ENCODE measurements around the gene GRK5. TPM values are rescaled to one million over a fixed set of nuclear protein-coding genes. Genes with fewer than 3 reads are reported as not detected.

The GRK5 gene
- total and polyA plus RNA-seq, 8 donors, result 34.6 to 60.8 (median 54.5) TPM

DNA sequence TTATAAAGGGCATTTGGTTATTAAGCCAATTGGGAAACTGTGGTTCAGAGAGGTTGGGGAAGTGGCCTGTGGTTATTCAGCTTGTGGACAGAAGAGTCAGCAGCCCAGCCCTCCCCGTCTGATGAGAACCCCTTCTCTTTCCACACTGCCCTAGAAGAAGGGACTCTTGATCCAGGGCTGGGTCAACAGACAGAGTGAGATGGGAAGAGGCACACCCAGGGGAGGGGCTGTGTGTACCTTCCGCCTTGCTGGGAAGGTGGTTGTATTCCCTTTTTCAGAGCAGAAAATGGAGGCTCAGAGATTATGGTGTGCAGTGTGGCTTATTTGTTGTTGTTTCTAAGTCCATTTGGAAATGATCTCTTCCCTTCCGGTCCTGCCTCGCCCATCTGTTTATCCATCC, 103.4 kb downstream of the GRK5 start:
- intact Hi-C loops (cut with DNase I), result no loop called here
- H3K36me3 ChIP-seq, result no peaks in the 10 kb centered on the region
- H3K4me3 ChIP-seq, result no peak overlapping the region
- no peak for ATAC-seq
- H3K27me3 ChIP-seq, result no peaks in the 10 kb centered on the region
- no peak for DNase-seq
- H3K9me3 ChIP-seq, result no peaks in the 10 kb centered on the region
- H3K27ac ChIP-seq, result no peak overlapping the region
- peaks cover 6 to 45% of the 10 kb centered on the region in 2 donors for H3K4me1 ChIP-seq
- TF ChIP-seq, protein P1, sequence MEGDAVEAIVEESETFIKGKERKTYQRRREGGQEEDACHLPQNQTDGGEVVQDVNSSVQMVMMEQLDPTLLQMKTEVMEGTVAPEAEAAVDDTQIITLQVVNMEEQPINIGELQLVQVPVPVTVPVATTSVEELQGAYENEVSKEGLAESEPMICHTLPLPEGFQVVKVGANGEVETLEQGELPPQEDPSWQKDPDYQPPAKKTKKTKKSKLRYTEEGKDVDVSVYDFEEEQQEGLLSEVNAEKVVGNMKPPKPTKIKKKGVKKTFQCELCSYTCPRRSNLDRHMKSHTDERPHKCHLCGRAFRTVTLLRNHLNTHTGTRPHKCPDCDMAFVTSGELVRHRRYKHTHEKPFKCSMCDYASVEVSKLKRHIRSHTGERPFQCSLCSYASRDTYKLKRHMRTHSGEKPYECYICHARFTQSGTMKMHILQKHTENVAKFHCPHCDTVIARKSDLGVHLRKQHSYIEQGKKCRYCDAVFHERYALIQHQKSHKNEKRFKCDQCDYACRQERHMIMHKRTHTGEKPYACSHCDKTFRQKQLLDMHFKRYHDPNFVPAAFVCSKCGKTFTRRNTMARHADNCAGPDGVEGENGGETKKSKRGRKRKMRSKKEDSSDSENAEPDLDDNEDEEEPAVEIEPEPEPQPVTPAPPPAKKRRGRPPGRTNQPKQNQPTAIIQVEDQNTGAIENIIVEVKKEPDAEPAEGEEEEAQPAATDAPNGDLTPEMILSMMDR (IDR thresholded peaks at IDR 0.05), result no peak

DNA sequence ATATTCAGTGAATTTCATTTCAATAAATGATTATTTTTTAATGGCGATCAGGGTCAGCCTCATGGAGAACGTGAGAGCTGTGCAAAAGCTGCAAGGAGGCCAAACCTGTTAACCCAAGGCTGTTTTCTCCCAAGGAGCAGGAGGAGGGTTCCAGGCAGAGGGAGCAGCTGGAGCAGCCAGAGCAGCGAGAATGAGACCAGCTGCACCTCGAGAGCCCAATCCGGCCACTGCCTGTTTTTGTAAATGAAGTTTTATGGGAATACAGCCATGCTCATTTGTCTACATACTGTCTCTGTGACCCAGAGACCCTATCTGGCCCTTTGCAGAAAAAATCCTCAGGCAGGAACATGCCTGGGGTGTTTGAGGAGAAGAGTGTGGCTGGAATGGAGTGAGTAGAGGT, 104.9 kb downstream of the GRK5 start:
- H3K4me1 ChIP-seq, result peaks cover 6 to 45% of the 10 kb centered on the region in 2 donors
- TF ChIP-seq, protein P1 (IDR thresholded peaks at IDR 0.05), result no peak
- ATAC-seq, result no peak
- no peak overlapping the region for H3K4me3 ChIP-seq
- H3K36me3 ChIP-seq, result no peaks in the 10 kb centered on the region
- H3K27ac ChIP-seq, result no peak overlapping the region
- intact Hi-C loops (cut with DNase I), result no loop called here
- H3K27me3 ChIP-seq, result no peaks in the 10 kb centered on the region
- no peak for DNase-seq
- H3K9me3 ChIP-seq, result no peaks in the 10 kb centered on the region

DNA sequence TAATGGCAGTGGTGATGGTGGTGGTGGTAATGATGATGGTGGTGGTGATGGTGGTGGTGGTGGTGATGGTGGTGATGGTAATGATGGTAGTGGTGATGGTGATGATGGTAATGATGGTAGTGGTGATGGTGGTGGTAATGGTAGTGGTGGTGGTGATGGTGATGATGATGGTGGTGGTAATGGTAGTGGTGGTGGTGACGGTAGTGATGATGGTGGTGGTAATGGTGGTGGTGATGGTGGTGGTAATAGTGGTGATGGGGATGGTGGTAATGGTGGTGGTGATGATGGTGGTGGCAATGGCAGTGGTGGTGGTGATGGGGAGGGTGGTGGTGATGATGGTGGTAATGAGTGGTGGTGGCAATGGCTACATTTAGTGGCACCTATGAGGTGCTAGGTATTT, 105.7 kb downstream of the GRK5 start:
- ATAC-seq (no peak), DNase-seq (no peak)
- Histone ChIP-seq H3K4me3 (no peak overlapping the region), H3K27ac (no peak overlapping the region), H3K4me1 (peaks cover 6 to 47% of the 10 kb centered on the region in 2 donors), H3K27me3 (no peaks in the 10 kb centered on the region), H3K36me3 (no peaks in the 10 kb centered on the region), H3K9me3 (no peaks in the 10 kb centered on the region)
- TF ChIP-seq, protein P1 (IDR thresholded peaks at IDR 0.05), result no peak
- intact Hi-C loops (cut with DNase I), result no loop called here

DNA sequence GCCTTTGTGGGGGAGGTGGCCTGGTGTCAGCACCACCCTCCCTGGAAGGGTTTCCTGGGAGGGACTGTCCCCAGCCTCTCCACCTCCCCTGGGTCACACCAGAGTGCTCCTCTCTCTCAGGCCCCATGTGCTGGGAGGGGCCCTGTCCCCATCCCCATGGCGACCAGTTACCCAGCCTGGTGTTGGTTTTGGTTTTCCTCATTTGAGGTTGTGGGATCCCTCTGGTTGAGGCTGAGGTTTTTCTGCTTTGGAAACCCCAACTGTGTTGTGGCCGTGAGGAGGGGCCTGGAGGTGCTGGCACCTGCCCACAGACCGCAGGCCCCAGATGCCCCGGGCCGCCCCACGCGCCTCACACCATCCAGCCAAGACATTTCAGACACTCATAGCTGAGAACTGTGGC, 106.3 kb downstream of the GRK5 start:
- intact Hi-C loops (cut with DNase I), result no loop called here
- H3K27ac ChIP-seq, result no peak overlapping the region
- DNase-seq (no peak), ATAC-seq (no peak)
- H3K4me3 ChIP-seq, result no peak overlapping the region
- H3K4me1 ChIP-seq, result peaks cover 6 to 52% of the 10 kb centered on the region in 2 donors
- H3K36me3 ChIP-seq, result no peaks in the 10 kb centered on the region
- H3K27me3 ChIP-seq, result no peaks in the 10 kb centered on the region
- H3K9me3 ChIP-seq, result no peaks in the 10 kb centered on the region
- TF ChIP-seq, protein P1 (IDR thresholded peaks at IDR 0.05), result no peak

DNA sequence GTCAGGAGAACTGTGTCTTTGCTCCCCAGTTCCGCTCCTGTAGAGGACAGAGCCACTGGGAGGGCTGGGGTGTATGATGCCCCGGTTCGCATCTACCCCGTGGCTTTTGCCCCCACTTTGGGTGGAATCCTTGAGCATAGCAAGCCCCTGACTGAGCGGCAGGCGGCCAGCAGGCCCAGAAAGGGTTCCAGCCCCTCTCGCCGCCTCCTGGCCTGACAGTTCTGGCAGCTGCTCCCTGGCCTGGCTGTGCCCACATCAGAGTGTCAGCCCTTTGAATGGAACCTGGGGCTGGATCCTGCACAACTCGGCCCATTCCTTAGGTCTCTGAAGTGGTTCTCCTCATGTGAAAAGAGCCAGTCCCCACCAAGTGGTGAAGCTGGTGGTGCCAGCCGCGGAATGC, 106.7 kb downstream of the GRK5 start:
- H3K27ac ChIP-seq, result no peak overlapping the region
- no peaks in the 10 kb centered on the region for H3K27me3 ChIP-seq
- intact Hi-C loops (cut with DNase I), result no loop called here
- no peak for ATAC-seq
- H3K4me3 ChIP-seq, result no peak overlapping the region
- TF ChIP-seq, protein P1 (IDR thresholded peaks at IDR 0.05), result no peak
- H3K4me1 ChIP-seq, result peaks cover 6 to 56% of the 10 kb centered on the region in 2 donors
- no peaks in the 10 kb centered on the region for H3K9me3 ChIP-seq
- DNase-seq, result no peak
- H3K36me3 ChIP-seq, result no peaks in the 10 kb centered on the region

All from left lung (tissue), 10 donors.